Astrocyte of the spinal cord (primary cell): ENCODE measurements around the gene PRDX2.
A peak's percentile ranks its signal among the peaks of the same experiment; 100 is the strongest.

ENCODE experiments used
- DNase-seq: peaks from one replicate; pipeline ENCODE4 v3.0.0; 2011; ENCODE audit warnings: low read depth, low spot score
- H3K4me3 ChIP-seq: 2 replicates; pipeline ENCODE4 v1.5.1; 2011; ENCODE audit warnings: low read depth, mild to moderate bottlenecking, low read length, moderate library complexity
- in situ Hi-C: cut with HindIII; loops from 2 replicates; pipeline ENCODE4 v1.10.0; 2017; ENCODE audit warnings: low sequenced_read_pairs
- TF ChIP-seq, protein P1 (sequence below): IDR thresholded peaks from 2 replicates; pipeline ENCODE4 v1.5.1; 2012; ENCODE audit warnings: low read depth, mild to moderate bottlenecking, low read length, inconsistent platforms

PRDX2 gene

DNA sequence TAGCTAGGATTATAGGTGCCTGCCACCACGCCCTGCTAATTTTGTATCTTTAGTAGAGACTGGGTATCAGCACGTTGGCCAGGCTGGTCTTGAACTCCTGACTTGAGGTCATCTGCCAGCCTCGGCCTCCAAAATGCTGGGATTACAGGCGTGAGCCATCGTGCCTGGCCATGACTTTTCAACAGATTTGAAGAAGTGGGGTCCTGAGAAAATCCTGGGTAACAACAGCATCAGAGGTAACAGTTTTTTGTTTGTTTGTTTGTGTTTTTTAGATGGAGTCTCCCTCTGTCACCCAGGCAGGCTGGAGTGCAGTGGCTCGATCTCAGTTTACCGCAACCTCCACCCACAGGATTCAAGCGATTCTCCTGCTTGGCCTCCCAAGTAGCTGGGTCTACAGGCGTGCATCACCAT lies 6.6 kb downstream of the PRDX2 start:
- in situ Hi-C loops, result no loop called here
- TF ChIP-seq, protein P1, sequence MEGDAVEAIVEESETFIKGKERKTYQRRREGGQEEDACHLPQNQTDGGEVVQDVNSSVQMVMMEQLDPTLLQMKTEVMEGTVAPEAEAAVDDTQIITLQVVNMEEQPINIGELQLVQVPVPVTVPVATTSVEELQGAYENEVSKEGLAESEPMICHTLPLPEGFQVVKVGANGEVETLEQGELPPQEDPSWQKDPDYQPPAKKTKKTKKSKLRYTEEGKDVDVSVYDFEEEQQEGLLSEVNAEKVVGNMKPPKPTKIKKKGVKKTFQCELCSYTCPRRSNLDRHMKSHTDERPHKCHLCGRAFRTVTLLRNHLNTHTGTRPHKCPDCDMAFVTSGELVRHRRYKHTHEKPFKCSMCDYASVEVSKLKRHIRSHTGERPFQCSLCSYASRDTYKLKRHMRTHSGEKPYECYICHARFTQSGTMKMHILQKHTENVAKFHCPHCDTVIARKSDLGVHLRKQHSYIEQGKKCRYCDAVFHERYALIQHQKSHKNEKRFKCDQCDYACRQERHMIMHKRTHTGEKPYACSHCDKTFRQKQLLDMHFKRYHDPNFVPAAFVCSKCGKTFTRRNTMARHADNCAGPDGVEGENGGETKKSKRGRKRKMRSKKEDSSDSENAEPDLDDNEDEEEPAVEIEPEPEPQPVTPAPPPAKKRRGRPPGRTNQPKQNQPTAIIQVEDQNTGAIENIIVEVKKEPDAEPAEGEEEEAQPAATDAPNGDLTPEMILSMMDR, result no peak
- DNase-seq, result no peak
- H3K4me3 ChIP-seq, result no peak overlapping the region

DNA sequence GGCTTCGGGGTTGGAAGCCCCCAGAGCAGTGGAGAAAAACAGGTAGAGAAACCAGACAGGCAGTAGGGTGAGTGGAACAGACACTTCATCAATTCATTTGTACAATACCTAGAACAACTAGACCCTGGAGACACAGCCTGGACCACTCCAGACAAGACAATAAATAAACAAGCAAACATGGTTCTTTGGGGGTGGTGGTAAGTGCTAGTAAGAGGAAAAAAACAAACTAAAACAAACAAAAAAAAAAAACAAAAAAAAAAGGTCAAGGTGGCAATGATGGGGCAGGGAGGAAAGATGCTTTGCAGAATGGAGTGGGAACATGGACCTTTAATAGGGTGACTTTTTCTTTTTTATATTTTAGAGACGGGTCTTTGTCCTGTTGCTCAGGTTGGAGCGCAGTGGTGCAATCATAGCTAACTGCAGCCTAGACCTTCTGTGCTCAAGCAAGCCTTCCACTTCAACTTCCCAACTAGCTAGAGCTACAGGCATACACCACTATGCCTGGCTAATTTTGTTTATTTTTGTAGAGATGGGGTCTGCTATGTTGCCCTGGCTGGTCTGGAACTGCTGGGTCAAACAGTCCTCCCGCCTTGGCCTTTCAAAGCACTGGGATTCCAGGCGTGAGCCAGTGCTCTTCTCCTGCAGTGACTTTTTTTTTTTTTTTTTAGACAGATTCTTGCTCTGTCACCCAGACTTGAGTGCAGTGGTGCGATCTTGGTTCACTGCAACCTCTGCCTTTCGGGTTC lies 7.2 kb downstream of the PRDX2 start:
- in situ Hi-C loops, result no loop called here
- peak overlapping the region; percentile 99 for H3K4me3 ChIP-seq
- peak; percentile 64 for DNase-seq
- TF ChIP-seq, protein P1, result no peak

DNA sequence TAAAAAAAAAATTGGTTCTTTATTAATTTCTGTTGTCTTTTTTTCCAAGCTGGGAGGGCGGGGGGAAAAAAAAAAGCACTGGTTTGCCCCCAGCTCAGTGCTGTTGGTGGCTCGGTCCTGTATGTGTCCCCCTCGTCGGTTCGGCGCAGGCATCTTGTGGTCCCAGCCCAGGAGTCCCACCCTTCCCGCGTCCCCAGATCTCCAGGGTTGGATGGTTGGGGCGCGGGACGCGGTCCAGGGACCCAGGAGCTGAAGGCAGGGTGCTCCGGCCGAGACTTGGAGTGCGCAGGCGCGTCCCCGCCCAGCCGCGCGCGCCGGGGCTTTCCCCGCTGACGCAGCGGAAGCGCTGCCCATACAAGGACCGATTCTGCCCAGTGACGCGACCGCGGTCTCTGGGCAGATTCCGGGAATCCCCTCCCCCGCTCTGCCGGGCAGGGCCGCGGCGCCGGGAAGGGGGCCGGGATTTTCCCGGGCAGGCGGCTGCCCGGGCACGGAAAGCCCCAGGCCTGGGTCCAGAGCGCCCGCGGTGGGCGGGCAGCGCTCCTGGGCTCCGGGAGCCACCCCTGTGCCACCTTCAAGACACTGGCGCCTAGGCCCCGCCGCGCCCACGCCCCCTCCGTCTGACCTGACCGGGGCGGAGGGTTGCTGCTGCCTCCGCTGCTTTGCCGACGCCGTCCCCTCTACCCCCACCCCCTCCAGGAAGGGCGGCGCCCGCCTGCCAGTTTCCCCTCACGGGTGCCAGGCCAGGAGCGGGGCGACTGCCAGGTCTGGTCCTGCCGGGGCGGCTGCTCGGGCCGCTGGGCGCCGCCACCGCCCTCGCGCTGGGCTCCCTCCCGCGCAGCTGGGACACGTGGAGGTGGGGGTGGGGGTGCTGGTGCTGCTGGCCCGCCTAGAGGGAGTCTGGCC lies 8.1 kb downstream of the PRDX2 start:
- peak overlapping the region; percentile 99 for H3K4me3 ChIP-seq
- in situ Hi-C loops, result no loop called here
- DNase-seq, result peak; percentile 96
- TF ChIP-seq, protein P1, result no peak

DNA sequence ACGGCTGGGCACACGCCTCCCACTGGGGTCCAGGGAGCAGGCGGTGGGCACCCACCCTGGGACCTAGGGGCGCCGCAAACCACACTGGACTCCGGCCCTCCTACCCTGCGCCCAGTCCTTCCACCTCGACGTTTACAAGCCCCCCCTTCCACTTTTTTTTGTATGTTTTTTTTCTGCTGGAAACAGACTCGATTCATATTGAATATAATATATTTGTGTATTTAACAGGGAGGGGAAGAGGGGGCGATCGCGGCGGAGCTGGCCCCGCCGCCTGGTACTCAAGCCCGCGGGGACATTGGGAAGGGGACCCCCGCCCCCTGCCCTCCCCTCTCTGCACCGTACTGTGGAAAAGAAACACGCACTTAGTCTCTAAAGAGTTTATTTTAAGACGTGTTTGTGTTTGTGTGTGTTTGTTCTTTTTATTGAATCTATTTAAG lies 8.7 kb downstream of the PRDX2 start:
- TF ChIP-seq, protein P1, result no peak
- in situ Hi-C loops, result no loop called here
- H3K4me3 ChIP-seq, result peak overlapping the region; percentile 99
- DNase-seq, result no peak

DNA sequence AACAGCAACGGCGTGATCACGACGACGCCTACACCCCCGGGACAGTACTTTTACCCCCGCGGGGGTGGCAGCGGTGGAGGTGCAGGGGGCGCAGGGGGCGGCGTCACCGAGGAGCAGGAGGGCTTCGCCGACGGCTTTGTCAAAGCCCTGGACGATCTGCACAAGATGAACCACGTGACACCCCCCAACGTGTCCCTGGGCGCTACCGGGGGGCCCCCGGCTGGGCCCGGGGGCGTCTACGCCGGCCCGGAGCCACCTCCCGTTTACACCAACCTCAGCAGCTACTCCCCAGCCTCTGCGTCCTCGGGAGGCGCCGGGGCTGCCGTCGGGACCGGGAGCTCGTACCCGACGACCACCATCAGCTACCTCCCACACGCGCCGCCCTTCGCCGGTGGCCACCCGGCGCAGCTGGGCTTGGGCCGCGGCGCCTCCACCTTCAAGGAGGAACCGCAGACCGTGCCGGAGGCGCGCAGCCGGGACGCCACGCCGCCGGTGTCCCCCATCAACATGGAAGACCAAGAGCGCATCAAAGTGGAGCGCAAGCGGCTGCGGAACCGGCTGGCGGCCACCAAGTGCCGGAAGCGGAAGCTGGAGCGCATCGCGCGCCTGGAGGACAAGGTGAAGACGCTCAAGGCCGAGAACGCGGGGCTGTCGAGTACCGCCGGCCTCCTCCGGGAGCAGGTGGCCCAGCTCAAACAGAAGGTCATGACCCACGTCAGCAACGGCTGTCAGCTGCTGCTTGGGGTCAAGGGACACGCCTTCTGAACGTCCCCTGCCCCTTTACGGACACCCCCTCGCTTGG lies 9.3 kb downstream of the PRDX2 start:
- H3K4me3 ChIP-seq, result peak overlapping the region; percentile 99
- in situ Hi-C loops, result no loop called here
- TF ChIP-seq, protein P1, result no peak
- peak; percentile 45 for DNase-seq
